Uterus (tissue), 2 donors: ENCODE measurements around the gene RRP1.

Experiments
- CTCF ChIP-seq, 4 experiments: fragments of 200-600 bp in 2 of 4; fragments of 450-650 bp in 2 of 4; sonication (generic) in 2 of 4; IDR thresholded peaks; one replicate each; pipeline ENCODE4 v1.5.1; 2016 to 2019; ENCODE audit warnings: antibody characterized with exemption in 4 of 4, mild to moderate bottlenecking in 2 of 4, moderate library complexity in 1 of 4
- POLR2A ChIP-seq, 2 donors: fragments of 450-650 bp; IDR thresholded peaks; one replicate each; pipeline ENCODE4 v1.6.1; 2016; ENCODE audit warnings: antibody characterized with exemption in 2 of 2, mild to moderate bottlenecking in 1 of 2, moderate library complexity in 1 of 2

- TF ChIP-seq POLR2A (IDR thresholded peaks at IDR 0.05): no peak
- TF ChIP-seq CTCF (IDR thresholded peaks at IDR 0.05): no peak
Observed at GRCh38 chr21:43813656-43813980, 24.2 kb downstream of the RRP1 start.
